OCI-LY3 (cell line): ENCODE data around the gene INTS1.

ENCODE experiments used
- H2AFZ ChIP-seq: fragments of 200-600, 300-600 bp; shearing (Covaris generic); 2 replicates; pipeline ENCODE4 v1.6.0; 2014; ENCODE audit warnings: antibody characterized with exemption, low read depth, low read length
- H3K27ac ChIP-seq: fragments of 200-600, 300-600 bp; sonication (generic); 2 replicates; pipeline ENCODE4 v1.5.1; 2014; ENCODE audit warnings: mild to moderate bottlenecking, low read length, moderate library complexity, mixed read lengths
- H3K27me3 ChIP-seq: fragments of 200-600, 300-600 bp; sonication (generic); 2 replicates; pipeline ENCODE4 v1.6.1; 2014; ENCODE audit warnings: low read depth, low read length, mixed read lengths
- H3K36me3 ChIP-seq: fragments of 200-600, 300-600 bp; sonication (generic); replicated peaks from 2 replicates; pipeline ENCODE3; 2014; ENCODE audit warnings: low read depth, low read length, mixed read lengths
- H3K4me1 ChIP-seq: fragments of 300-600, 200-600 bp; sonication (generic); 2 replicates; pipeline ENCODE4 v1.6.1; 2014; ENCODE audit warnings: low read length, mixed read lengths
- H3K4me2 ChIP-seq: fragments of 200-600, 300-600 bp; sonication (generic); 2 replicates; pipeline ENCODE4 v1.6.1; 2014; ENCODE audit warnings: low read length, mixed read lengths
- H3K4me3 ChIP-seq: fragments of 300-600, 200-600 bp; sonication (generic); 2 replicates; pipeline ENCODE4 v1.5.1; 2014; ENCODE audit warnings: antibody characterized with exemption, mild to moderate bottlenecking, low read length, moderate library complexity
- H3K79me2 ChIP-seq: fragments of 300-600, 200-600 bp; shearing (Covaris generic); 2 replicates; pipeline ENCODE4 v1.6.1; 2014; ENCODE audit warnings: mild to moderate bottlenecking, low read length, mixed read lengths
- H3K9ac ChIP-seq: fragments of 300-600, 200-600 bp; shearing (Covaris generic); 2 replicates; pipeline ENCODE4 v1.6.0; 2014; ENCODE audit warnings: mild to moderate bottlenecking, low read length, moderate library complexity
- H3K9me3 ChIP-seq: fragments of 200-600, 300-600 bp; shearing (Covaris generic); 2 replicates; pipeline ENCODE4 v1.6.1; 2014; ENCODE audit warnings: low read length, mixed read lengths; ENCODE audit not compliant: insufficient read depth
- H4K20me1 ChIP-seq: fragments of 200-600, 300-600 bp; sonication (generic); 2 replicates; pipeline ENCODE4 v1.6.1; 2016; ENCODE audit warnings: low read length, mixed read lengths; ENCODE audit not compliant: insufficient read depth
- CTCF ChIP-seq: fragments of 200-600, 300-600 bp; sonication (generic); IDR thresholded peaks from 2 replicates; pipeline ENCODE4 v1.5.1; 2014; ENCODE audit warnings: antibody characterized with exemption, low read length, low read depth
- EZH2phosphoT487 ChIP-seq: fragments of 200-600 bp; shearing (Covaris generic); IDR thresholded peaks from 2 replicates; pipeline ENCODE4 v1.6.1; 2018; ENCODE audit warnings: antibody characterized with exemption, mixed run types, low read depth

INTS1 gene

GRCh38 chr7:1526271-1526754 is 22.1 kb upstream of the INTS1 start:
- peaks cover 7% of the 10 kb centered on the region for H3K79me2 ChIP-seq
- H2AFZ ChIP-seq = no peak overlapping the region
- H3K36me3 ChIP-seq = no peaks in the 10 kb centered on the region
- H3K9me3 ChIP-seq = no peaks in the 10 kb centered on the region
- H3K4me3 ChIP-seq = no peak overlapping the region
- H3K27me3 ChIP-seq = 0 out of 2 replicates have a peak, but pooled peaks cover 4% of the 10 kb centered on the region
- H3K27ac ChIP-seq = no peak overlapping the region
- no peak overlapping the region for H3K9ac ChIP-seq
- no peak for TF ChIP-seq CTCF
- TF ChIP-seq EZH2phosphoT487 = no peak
- H3K4me1 ChIP-seq = no peaks in the 10 kb centered on the region
- H3K4me2 ChIP-seq = no peak overlapping the region
- H4K20me1 ChIP-seq = no peaks in the 10 kb centered on the region

GRCh38 chr7:1525409-1525808 is 21.2 kb upstream of the INTS1 start:
- Histone ChIP-seq H3K4me3 (no peak overlapping the region), H3K79me2 (no peaks in the 10 kb centered on the region), H3K9me3 (no peaks in the 10 kb centered on the region), H3K4me2 (no peak overlapping the region), H3K27ac (no peak overlapping the region), H2AFZ (no peak overlapping the region), H3K27me3 (0 out of 2 replicates have a peak, but pooled peaks cover 4% of the 10 kb centered on the region), H3K4me1 (no peaks in the 10 kb centered on the region), H3K9ac (no peak overlapping the region), H3K36me3 (no peaks in the 10 kb centered on the region), H4K20me1 (no peaks in the 10 kb centered on the region)
- TF ChIP-seq EZH2phosphoT487 = no peak
- no peak for TF ChIP-seq CTCF

- H3K4me2 ChIP-seq = no peak overlapping the region
- no peak overlapping the region for H3K9ac ChIP-seq
- H3K9me3 ChIP-seq = no peaks in the 10 kb centered on the region
- no peak overlapping the region for H3K4me3 ChIP-seq
- no peak overlapping the region for H3K27ac ChIP-seq
- H3K27me3 ChIP-seq = 0 out of 2 replicates have a peak, but pooled peaks cover 4% of the 10 kb centered on the region
- H4K20me1 ChIP-seq = no peaks in the 10 kb centered on the region
- no peak overlapping the region for H2AFZ ChIP-seq
- H3K79me2 ChIP-seq = no peaks in the 10 kb centered on the region
- no peaks in the 10 kb centered on the region for H3K4me1 ChIP-seq
- no peaks in the 10 kb centered on the region for H3K36me3 ChIP-seq
- TF ChIP-seq CTCF (no peak), EZH2phosphoT487 (no peak)
Observed at GRCh38 chr7:1523844-1524243, 19.7 kb upstream of the INTS1 start.

- H2AFZ ChIP-seq = no peak overlapping the region
- no peak overlapping the region for H3K4me2 ChIP-seq
- H3K9me3 ChIP-seq = no peaks in the 10 kb centered on the region
- no peaks in the 10 kb centered on the region for H4K20me1 ChIP-seq
- H3K79me2 ChIP-seq = no peaks in the 10 kb centered on the region
- 0 out of 2 replicates have a peak, but pooled peaks cover 4% of the 10 kb centered on the region for H3K27me3 ChIP-seq
- H3K4me3 ChIP-seq = no peak overlapping the region
- TF ChIP-seq CTCF (no peak), EZH2phosphoT487 (no peak)
- no peaks in the 10 kb centered on the region for H3K36me3 ChIP-seq
- H3K27ac ChIP-seq = no peak overlapping the region
- H3K9ac ChIP-seq = no peak overlapping the region
- H3K4me1 ChIP-seq = no peaks in the 10 kb centered on the region
Observed at GRCh38 chr7:1523208-1523607, 19.0 kb upstream of the INTS1 start.
